Measurements from ENCODE around the gene CELF4. TPM values are rescaled to one million over a fixed set of nuclear protein-coding genes. Genes with fewer than 3 reads are reported as not detected.

The CELF4 gene
- total and polyA plus RNA-seq, 2 of the 4 experiments (the other 2 are of a cell fraction): not detected

GRCh38 chr18:37505321-37505720, 60.3 kb downstream of the CELF4 start:
- Histone ChIP-seq H2AFZ (replicated peaks; ENCODE audit: low read length, poor library complexity) (no peak overlapping the region), H3K4me2 (ENCODE audit: low read depth, low read length) (no peak overlapping the region), H2BK15ac (ENCODE audit: low read depth, low read length) (no peak overlapping the region), H3K4me3 (ENCODE audit: insufficient read depth, low read depth, low read length) (no peak overlapping the region), H2BK120ac (ENCODE audit: low read depth, low read length) (no peak overlapping the region), H3K14ac (replicated peaks; ENCODE audit: low read depth, low read length) (no peak overlapping the region), H4K5ac (ENCODE audit: low read depth, low read length) (no peak overlapping the region), H3K9ac (ENCODE audit: low read depth, low read length) (no peak overlapping the region), H4K8ac (ENCODE audit: low read depth in 2 of 2, low read length in 2 of 2) (no peak overlapping the region), H3K79me1 (ENCODE audit: low read depth in 1 of 2, low read length in 2 of 2) (no peaks in the 10 kb centered on the region), H3K9me1 (ENCODE audit: insufficient read depth, low read length) (no peaks in the 10 kb centered on the region), H3K27ac (ENCODE audit: insufficient read depth, low read length) (no peak overlapping the region), H3K56ac (ENCODE audit: extremely low read depth, insufficient read depth, low read length) (no peak overlapping the region), H3K23ac (ENCODE audit: low read depth, low read length) (no peak overlapping the region), H2AK5ac (ENCODE audit: low read depth, low read length) (no peak overlapping the region), H3K18ac (ENCODE audit: low read depth, low read length) (no peak overlapping the region), H3K36me3 (ENCODE audit: control insufficient read depth, insufficient read depth, low read length) (no peaks in the 10 kb centered on the region), H2AK9ac (replicated peaks; ENCODE audit: low read depth, low read length, poor library complexity) (peak overlapping the region; percentile 65), H3K4me1 (ENCODE audit: control insufficient read depth, insufficient read depth, low read length) (no peaks in the 10 kb centered on the region), H3K4ac (ENCODE audit: low read depth, low read length) (no peak overlapping the region), H4K20me1 (ENCODE audit: insufficient read depth, low read length) (no peaks in the 10 kb centered on the region), H4K91ac (ENCODE audit: insufficient read depth, low read depth, low read length) (no peak overlapping the region), H2BK20ac (ENCODE audit: low read depth, low read length) (no peak overlapping the region), H3K9me3 (ENCODE audit: control insufficient read depth, insufficient read depth, low read length) (no peaks in the 10 kb centered on the region), H2BK5ac (ENCODE audit: low read depth, low read length, poor library complexity, severe bottlenecking) (no peak overlapping the region), H3K27me3 (ENCODE audit: control insufficient read depth, insufficient read depth, low read length) (peaks cover 4% of the 10 kb centered on the region; the same call in 1 of the 2 replicates)
- ChIA-PET POLR2A (ENCODE audit: unreplicated experiment) (no interaction called here), CTCF (no interaction called here)
- no peak for DNase-seq
- dilution Hi-C loops (cut with HindIII; ENCODE audit: low sequenced_read_pairs, unreplicated experiment) (no loop called here), in situ Hi-C loops (cut with MboI; ENCODE audit: low sequenced_read_pairs) (no loop called here), intact Hi-C loops (cut with micrococcal nuclease) (no loop called here)
- no CpG with 5 or more reads among the region's 4 CpGs for WGBS, 2 experiments (ENCODE audit: extremely low coverage in 2 of 2, insufficient read length in 1 of 2)
- ATAC-seq (ENCODE audit: low read depth): no peak
- BruUV-seq (replicated peaks): no TSS peak
- TF ChIP-seq CHD1 (IDR thresholded peaks at IDR 0.05; ENCODE audit: low read depth, low read length) (no peak), RAD21 (IDR thresholded peaks at IDR 0.05; ENCODE audit: low read length) (no peak), FOS (IDR thresholded peaks at IDR 0.05; ENCODE audit: low read depth, low read length) (no peak)
